HL-60 (cell line): Measurements from ENCODE around the gene CRYGD.

Source experiments
- POLR2AphosphoS5 ChIP-seq: IDR thresholded peaks from 2 replicates; pipeline ENCODE4 v1.6.1; 2012; ENCODE audit warnings: low read depth
- SPI1 ChIP-seq: IDR thresholded peaks from 2 replicates; pipeline ENCODE4 v1.6.1; 2012; ENCODE audit warnings: low read depth, mild to moderate bottlenecking, borderline replicate concordance
- TF ChIP-seq, protein P1 (sequence below): IDR thresholded peaks from one replicate; pipeline ENCODE4 v1.5.1; 2011; ENCODE audit warnings: low read length, control low read depth, inconsistent platforms; ENCODE audit not compliant: insufficient read depth

- TF ChIP-seq, protein P1, sequence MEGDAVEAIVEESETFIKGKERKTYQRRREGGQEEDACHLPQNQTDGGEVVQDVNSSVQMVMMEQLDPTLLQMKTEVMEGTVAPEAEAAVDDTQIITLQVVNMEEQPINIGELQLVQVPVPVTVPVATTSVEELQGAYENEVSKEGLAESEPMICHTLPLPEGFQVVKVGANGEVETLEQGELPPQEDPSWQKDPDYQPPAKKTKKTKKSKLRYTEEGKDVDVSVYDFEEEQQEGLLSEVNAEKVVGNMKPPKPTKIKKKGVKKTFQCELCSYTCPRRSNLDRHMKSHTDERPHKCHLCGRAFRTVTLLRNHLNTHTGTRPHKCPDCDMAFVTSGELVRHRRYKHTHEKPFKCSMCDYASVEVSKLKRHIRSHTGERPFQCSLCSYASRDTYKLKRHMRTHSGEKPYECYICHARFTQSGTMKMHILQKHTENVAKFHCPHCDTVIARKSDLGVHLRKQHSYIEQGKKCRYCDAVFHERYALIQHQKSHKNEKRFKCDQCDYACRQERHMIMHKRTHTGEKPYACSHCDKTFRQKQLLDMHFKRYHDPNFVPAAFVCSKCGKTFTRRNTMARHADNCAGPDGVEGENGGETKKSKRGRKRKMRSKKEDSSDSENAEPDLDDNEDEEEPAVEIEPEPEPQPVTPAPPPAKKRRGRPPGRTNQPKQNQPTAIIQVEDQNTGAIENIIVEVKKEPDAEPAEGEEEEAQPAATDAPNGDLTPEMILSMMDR = no peak
- no peak for TF ChIP-seq POLR2AphosphoS5
- TF ChIP-seq SPI1 = no peak
These were observed 24.5 kb upstream of the CRYGD start for GRCh38 chr2:208148803-208149202.
